Measurements from ENCODE around the gene PTPN7. TPM values are rescaled to one million over a fixed set of nuclear protein-coding genes. Genes with fewer than 3 reads are reported as not detected.

PTPN7 gene
- total RNA-seq, 1 donor from 2014 or later, result 8.5 TPM

DNA sequence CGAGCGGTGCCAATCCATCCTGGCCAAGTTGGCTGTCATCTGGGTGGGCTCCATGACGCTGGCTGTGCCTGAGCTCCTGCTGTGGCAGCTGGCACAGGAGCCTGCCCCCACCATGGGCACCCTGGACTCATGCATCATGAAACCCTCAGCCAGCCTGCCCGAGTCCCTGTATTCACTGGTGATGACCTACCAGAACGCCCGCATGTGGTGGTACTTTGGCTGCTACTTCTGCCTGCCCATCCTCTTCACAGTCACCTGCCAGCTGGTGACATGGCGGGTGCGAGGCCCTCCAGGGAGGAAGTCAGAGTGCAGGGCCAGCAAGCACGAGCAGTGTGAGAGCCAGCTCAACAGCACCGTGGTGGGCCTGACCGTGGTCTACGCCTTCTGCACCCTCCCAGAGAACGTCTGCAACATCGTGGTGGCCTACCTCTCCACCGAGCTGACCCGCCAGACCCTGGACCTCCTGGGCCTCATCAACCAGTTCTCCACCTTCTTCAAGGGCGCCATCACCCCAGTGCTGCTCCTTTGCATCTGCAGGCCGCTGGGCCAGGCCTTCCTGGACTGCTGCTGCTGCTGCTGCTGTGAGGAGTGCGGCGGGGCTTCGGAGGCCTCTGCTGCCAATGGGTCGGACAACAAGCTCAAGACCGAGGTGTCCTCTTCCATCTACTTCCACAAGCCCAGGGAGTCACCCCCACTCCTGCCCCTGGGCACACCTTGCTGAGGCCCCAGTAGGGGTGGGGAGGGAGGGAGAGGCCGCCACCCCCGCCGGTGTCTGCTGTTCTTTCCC is 32.4 kb downstream of the PTPN7 start:
- Histone ChIP-seq H3K36me3 (peaks cover 5% of the 10 kb centered on the region), H3K4me1 (peaks cover 21% of the 10 kb centered on the region), H3K27ac (no peak overlapping the region), H3K9me3 (no peaks in the 10 kb centered on the region), H3K27me3 (ENCODE audit: low read depth) (no peaks in the 10 kb centered on the region), H3K4me3 (no peak overlapping the region)
- intact Hi-C loops (cut with DNase I), result no loop called here
- ATAC-seq (no peak), DNase-seq (no peak)
- TF ChIP-seq, protein P1, sequence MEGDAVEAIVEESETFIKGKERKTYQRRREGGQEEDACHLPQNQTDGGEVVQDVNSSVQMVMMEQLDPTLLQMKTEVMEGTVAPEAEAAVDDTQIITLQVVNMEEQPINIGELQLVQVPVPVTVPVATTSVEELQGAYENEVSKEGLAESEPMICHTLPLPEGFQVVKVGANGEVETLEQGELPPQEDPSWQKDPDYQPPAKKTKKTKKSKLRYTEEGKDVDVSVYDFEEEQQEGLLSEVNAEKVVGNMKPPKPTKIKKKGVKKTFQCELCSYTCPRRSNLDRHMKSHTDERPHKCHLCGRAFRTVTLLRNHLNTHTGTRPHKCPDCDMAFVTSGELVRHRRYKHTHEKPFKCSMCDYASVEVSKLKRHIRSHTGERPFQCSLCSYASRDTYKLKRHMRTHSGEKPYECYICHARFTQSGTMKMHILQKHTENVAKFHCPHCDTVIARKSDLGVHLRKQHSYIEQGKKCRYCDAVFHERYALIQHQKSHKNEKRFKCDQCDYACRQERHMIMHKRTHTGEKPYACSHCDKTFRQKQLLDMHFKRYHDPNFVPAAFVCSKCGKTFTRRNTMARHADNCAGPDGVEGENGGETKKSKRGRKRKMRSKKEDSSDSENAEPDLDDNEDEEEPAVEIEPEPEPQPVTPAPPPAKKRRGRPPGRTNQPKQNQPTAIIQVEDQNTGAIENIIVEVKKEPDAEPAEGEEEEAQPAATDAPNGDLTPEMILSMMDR (IDR thresholded peaks at IDR 0.05), result no peak

DNA sequence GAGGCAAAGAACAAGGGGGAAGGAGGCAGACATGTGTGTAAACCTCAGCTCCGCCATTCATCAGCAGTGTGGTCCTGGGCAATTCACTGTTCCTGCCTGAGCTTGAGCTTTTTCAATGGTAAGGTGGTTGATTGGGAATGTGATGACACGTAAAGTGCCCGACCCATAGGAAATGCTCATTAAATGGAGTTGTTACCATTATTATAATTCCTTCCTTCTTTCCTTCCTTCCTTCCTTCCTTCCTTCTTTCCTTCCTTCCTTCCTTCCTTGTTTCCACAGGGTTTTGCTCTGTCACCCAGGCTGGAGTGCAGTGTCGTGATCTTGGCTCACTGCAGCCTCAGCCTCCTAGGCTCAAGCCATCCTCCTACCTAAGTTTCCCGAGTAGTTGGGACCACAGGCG is 33.3 kb downstream of the PTPN7 start:
- ATAC-seq (no peak), DNase-seq (no peak)
- H3K9me3 ChIP-seq, result no peaks in the 10 kb centered on the region
- intact Hi-C loops (cut with DNase I), result no loop called here
- H3K4me3 ChIP-seq, result no peak overlapping the region
- H3K27me3 ChIP-seq (ENCODE audit: low read depth), result no peaks in the 10 kb centered on the region
- H3K4me1 ChIP-seq, result peaks cover 13% of the 10 kb centered on the region
- TF ChIP-seq, protein P1 (IDR thresholded peaks at IDR 0.05), result no peak
- H3K27ac ChIP-seq, result no peak overlapping the region
- no peaks in the 10 kb centered on the region for H3K36me3 ChIP-seq

DNA sequence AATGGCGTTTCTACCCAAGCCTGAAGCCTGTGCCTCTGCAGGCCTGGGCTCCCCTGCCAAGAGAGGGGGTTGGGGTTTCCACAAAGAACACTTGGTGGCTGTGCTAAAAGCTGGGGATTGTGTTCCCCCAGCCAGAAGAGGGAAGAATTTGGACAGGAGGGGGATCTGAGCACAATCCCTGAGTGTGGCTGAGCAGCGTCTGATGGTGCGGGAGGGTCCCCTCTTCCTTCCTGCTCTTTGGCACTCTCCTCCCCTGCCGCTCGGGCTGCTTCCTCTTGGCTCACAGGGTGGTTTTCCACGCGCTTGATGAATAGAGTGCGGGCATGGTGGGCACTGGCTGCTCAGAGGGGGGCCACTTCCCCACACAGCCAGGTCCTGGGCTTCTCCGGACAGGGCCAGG is 34.0 kb downstream of the PTPN7 start:
- DNase-seq (no peak), ATAC-seq (no peak)
- no peaks in the 10 kb centered on the region for H3K9me3 ChIP-seq
- no peak overlapping the region for H3K27ac ChIP-seq
- intact Hi-C loops (cut with DNase I), result no loop called here
- H3K27me3 ChIP-seq (ENCODE audit: low read depth), result no peaks in the 10 kb centered on the region
- no peaks in the 10 kb centered on the region for H3K36me3 ChIP-seq
- H3K4me3 ChIP-seq, result no peak overlapping the region
- peaks cover 7% of the 10 kb centered on the region for H3K4me1 ChIP-seq
- TF ChIP-seq, protein P1 (IDR thresholded peaks at IDR 0.05), result no peak

DNA sequence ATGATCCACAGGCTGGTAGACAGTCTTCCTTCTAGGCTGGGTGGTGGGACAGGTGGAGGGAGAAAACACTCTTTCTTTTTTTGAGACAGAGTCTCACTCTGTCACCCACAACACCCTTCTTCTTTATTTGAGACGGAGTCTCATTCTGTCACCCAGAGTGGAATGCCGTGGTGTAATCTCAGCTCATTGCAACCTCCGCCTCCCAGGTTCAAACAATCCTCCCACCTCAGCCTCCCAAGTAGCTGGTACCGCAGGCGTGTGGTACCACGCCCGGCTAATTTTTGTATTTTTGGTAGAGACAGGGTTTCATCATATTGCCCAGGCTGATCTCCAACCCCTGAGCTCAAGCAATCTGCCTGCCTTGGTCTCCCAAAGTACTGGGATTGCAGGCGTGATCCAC is 34.8 kb downstream of the PTPN7 start:
- no peak for ATAC-seq
- TF ChIP-seq, protein P1 (IDR thresholded peaks at IDR 0.05), result no peak
- Histone ChIP-seq H3K4me1 (no peaks in the 10 kb centered on the region), H3K9me3 (no peaks in the 10 kb centered on the region), H3K27me3 (ENCODE audit: low read depth) (no peaks in the 10 kb centered on the region), H3K27ac (no peak overlapping the region), H3K4me3 (no peak overlapping the region), H3K36me3 (no peaks in the 10 kb centered on the region)
- DNase-seq, result no peak
- intact Hi-C loops (cut with DNase I), result no loop called here

DNA sequence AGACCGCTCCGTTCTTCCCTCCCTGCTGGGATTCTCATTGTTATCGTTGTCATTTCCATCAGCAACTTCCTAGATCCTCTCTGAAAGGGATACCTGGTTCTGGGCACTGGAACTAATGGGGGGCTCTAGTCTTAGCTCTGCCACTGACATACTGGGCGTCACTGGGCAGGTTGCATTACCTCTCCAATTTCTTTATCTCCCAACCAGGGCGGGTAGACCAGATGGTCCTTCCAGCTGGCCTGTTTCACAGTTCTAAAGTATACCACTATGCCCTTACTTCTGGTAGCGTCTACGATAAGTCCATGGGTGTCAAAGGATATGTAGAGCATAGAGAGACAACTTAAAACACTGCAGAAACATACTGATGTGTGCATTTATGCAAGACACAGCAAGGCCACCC is 36.3 kb downstream of the PTPN7 start:
- H3K9me3 ChIP-seq, result no peaks in the 10 kb centered on the region
- no peak overlapping the region for H3K4me3 ChIP-seq
- no peak overlapping the region for H3K27ac ChIP-seq
- intact Hi-C loops (cut with DNase I), result no loop called here
- H3K27me3 ChIP-seq (ENCODE audit: low read depth), result no peaks in the 10 kb centered on the region
- no peak for DNase-seq
- no peak for ATAC-seq
- TF ChIP-seq, protein P1 (IDR thresholded peaks at IDR 0.05), result no peak
- no peaks in the 10 kb centered on the region for H3K36me3 ChIP-seq
- H3K4me1 ChIP-seq, result no peaks in the 10 kb centered on the region
